DLD1 (cell line): ENCODE measurements around the gene CALU.

Source experiments
- in situ Hi-C: cut with HindIII; loops from 2 replicates; pipeline ENCODE4 v1.10.0; 2017; ENCODE audit warnings: low sequenced_read_pairs

The CALU gene

GRCh38 chr7:128807191-128807590 lies 68.0 kb downstream of the CALU start:
- in situ Hi-C loops, result no loop called here

DNA sequence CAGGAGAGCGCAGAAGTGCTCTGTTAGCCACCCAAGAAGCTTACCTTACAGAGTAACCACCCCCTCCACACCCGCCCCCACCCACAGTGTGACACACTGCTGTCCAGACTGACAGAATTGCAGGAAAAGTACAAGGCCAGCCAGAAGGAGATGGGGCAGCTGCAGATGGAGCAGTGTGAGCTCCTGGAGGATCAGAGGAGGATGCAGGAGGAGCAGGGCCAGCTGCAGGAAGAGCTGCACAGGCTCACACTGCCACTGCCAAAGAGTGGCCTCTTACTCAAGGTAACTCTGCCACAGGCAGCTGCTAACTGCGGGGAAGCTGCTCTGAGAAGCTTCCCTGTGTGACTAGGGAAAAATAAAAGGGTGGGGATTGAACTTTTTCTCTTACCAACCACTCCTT lies 70.2 kb downstream of the CALU start:
- in situ Hi-C loops, result no loop called here

GRCh38 chr7:128810473-128810872 lies 71.3 kb downstream of the CALU start:
- in situ Hi-C loops, result no loop called here

DNA sequence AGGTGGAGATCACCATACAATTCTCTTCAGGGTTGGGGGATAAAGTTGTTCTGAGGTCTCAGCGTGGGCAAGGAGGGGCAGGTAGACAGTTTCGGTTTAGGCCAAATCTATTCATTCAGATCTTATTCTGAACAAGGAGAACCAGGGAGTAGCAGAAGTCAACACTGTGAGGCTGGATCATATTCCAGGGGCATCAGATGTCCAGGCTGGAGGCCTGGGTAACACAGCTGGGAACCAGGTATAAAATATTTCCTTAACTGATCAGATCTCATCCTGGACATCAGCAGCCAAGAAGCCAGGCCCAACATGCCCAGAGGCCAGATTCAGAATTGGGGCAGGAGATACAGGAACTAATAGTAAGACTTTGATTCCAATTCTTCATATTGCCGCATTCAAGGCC lies 71.8 kb downstream of the CALU start:
- in situ Hi-C loops, result no loop called here

DNA sequence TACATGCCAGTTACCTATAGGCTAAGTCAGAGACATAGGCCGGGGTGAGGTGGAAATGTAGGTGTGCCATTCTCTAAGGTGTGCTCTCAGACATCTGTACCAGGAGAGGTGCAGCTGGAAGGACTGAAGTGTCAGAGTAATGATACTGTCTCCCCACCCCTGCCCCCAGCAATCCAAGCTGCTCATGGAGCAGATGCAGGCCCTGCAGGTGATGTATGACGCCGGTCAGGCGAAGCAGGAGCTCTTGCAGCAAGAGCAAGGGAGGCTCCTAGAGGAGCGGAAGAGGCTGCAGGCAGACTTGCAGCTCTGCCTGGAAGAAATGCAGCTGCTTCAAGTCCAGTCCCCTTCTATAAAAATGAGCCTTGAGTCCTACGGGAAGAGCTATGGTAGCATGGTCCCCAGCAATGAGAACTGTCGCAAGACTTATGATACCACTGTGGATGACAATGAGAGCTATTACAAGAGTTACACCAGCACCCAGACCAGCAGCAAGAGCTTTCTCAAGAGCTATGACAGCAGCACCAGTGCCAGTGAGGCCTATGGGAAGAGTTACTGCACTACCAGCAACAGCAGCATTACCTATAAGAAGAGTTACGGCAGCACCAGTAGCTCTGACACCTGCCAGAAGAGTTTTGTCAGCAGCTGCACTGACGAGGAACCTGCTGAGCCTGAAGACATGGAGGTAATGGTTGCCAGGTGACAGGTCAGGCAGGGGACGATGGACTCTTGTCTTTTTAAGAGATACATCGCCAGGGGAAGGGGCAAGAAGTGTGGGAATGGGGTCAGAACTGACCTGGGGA lies 72.7 kb downstream of the CALU start:
- in situ Hi-C loops, result no loop called here

- in situ Hi-C loops, result no loop called here
Observed at GRCh38 chr7:128812514-128813168, 73.5 kb downstream of the CALU start.

- in situ Hi-C loops, result no loop called here
Observed at GRCh38 chr7:128814499-128814898, 75.3 kb downstream of the CALU start.

DNA sequence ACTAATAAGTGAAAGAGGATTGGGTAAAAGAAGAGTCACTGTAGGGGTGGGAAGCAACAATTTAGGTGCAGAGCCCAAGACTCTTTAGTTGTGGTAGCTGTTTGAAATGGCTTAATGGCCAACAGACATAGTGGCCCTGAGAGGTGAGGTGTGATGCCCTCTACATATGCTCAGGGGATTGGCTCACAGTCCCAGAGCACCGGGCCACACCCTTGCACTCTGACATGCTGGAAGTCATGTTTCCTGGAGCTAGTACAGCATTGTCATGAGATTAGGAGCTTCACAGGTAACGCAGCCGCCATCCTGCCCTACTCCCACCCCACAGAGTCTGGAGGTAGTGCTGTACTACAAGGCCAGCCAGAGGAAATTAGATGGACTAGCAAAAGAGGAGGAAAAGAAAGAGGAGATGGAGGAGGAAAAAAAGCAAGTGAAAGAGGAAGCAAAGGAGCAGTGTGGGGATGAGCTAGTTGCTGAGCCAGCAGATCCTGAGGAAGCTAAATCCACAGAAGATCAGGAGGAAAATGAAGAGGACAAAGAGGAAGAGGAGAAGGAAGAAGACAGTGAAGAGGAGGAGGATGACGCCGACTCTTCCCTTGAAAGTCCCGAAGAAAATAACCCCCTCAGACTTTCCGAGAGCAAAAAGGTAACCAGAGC lies 76.3 kb downstream of the CALU start:
- in situ Hi-C loops, result no loop called here

DNA sequence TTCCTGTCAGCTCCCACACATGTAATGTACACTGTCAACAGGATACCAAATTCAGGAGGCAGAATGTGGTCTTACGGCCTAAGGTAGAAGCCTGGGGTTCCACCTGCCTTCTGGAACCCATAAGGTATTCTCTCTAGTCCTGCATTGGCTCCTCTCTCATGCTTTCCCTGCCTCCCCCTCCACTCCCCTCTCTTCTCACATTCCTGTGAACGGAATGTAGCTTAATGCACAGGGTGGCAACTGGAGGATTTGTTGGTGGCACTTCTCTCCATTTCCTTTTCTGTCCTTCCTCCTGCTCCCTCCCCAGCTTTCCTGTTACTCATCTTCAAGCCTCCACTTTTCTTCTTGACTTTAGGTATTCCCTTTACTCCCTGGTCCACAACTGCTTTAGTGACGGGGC lies 79.5 kb downstream of the CALU start:
- in situ Hi-C loops, result no loop called here
